Anterior cingulate cortex (tissue), 58 donors: ENCODE measurements around the gene UGT2B15.
"Not testable (repeated sequence)": the region's sequence is repeated elsewhere in the genome, so short reads cannot be mapped to it uniquely, and the experiment has no call there.

Experiments
- DNase-seq, 58 donors: peaks; one replicate each; lab custom pipeline; 2025; lab: John Stamatoyannopoulos, UW

UGT2B15 gene

DNA sequence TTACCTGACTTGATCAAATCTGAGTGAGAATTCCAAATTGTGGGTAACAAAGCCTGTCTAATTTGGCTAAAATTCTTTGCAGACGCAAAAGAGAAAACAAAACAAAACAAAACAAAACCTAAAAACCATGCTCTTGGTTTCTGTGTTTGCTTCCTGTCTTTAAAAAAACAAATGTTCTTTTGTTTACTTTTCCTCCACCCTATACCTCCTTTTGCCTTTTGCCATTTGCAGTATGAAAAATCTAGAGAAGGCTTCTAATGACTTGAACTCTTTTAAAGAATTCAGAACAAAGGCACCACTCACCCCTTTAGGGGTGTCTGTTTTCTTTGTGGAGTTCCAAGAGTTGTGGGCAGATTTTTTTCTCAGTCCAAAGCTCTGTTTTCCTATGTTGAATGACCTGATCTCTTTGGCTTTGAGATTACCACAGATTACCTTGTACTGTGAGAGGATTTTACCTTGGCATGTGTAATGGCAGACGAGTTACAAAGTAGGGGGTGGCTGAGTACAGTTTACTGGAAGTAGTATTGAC is 13.9 kb downstream of the UGT2B15 start:
- DNase-seq, result not testable (repeated sequence)

DNA sequence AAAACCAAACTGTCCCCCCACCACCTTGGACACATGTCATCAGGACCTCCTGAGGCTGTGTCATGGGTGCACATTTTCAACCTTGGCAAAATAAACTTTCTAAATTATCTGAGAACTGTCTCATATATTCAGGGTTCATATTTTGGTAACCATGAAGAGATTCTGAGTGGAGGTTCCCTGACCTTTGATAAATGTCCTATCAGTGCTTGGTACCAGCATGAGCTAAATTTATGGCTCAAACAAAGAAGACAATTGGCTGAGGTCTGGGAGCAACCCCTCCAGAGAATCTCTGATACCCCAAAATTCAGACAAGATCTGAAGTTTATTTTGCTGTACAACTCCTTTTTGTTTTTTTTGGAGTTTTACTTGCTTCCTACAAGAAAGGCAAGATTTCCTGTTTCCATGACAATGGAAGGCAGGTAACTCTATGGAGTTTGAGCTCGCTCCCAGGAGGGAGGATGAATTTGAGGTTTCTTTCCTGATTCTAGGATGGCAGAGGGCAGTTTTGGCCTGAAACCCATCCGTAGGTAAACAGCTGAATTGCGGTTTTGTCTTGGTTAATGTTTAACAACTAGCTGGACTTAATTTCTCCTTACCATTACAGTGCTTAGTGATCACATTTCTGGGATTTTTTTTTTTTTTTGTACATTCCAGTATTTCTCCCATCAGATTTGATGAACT is 14.5 kb downstream of the UGT2B15 start:
- no peak for DNase-seq

DNA sequence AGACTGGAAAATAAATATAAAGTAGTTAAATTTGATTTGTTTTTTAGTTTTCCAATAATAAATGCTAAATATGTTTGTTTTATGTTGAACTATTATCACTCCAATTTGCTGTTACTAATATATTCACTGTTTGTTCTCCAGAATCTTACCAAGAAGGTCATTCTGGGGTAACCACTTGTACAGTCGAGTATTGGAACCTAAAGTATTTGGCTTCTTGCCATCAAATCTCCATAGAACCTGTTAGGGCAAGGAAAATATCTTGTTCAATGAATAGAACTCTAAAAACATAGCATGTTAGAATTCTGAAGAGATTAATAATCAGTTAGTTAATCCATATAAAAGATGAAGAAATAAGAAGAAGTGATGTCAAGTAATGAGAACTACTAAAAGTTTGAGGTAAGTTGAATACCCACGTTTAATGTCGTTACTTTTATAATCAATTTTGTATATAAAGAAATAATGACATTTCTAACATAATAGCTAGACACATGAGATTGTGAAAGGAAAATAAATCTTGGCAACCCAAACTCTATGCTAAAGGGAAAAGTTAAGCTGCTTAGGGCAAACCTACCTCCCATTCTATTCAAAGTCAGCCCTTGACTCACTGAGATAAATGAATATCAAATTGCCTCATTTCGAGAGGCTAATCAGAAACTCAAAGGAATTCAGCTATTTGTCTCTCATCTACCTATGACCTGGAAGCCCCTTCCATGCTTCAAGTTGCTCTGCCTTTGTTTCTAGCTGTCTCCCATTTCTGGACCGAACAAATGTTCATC is 15.3 kb downstream of the UGT2B15 start:
- no peak for DNase-seq

DNA sequence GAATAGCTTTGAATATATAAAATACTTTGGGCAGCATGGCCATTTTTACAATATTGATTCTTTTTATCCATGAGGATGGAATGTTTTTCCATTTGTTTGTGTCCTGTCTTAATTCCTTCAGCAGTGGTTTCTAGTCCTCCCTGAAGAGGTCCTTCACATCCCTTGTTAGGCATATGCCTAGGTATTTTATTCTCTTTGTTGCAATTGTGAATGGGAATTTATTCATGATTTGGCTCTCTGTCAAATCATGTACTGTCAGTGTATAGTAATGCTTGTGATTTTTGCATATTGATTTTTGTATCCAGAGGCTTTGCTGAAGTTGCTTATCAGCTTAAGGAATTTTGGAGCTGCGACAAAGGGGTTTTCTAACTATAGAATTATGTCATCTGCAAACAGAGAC is 18.5 kb downstream of the UGT2B15 start:
- no peak for DNase-seq

DNA sequence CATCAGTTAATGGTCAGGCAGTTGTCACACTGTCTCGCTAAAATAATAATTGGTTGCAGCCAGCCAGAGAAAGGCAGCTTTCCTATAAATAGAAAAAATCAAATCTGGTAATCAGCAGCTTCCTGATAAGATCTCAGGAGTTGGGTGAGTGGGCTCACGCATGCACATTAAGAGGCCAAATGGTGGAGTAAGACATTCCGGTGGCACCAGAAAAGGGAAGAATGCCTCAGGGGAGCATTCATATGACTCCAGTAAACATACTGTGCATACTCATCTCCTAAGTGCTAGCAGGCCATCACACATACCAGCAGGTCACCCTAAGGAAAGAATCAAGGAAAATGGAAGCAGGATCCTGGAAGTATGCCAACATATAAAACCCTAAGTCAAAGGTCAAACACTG is 40.1 kb downstream of the UGT2B15 start:
- no peak for DNase-seq

DNA sequence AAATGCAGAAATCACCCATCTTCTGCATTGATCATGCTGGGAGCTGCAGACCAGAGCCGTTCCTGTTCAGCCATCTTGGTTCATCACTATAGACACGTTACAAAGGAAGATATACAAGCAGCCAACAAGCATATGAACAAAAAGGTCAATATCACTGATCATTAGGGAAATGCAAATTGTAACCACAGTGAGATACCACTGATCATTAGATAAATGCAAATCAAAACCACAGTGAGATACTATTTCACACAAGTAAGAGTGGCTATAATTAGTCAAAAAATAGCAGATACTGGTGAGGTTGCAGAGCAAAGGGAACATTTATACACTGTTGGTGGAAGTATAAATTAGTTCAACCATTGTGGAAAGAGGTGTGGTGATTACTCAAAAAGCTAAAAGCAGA is 47.7 kb downstream of the UGT2B15 start:
- DNase-seq, result not testable (repeated sequence)

DNA sequence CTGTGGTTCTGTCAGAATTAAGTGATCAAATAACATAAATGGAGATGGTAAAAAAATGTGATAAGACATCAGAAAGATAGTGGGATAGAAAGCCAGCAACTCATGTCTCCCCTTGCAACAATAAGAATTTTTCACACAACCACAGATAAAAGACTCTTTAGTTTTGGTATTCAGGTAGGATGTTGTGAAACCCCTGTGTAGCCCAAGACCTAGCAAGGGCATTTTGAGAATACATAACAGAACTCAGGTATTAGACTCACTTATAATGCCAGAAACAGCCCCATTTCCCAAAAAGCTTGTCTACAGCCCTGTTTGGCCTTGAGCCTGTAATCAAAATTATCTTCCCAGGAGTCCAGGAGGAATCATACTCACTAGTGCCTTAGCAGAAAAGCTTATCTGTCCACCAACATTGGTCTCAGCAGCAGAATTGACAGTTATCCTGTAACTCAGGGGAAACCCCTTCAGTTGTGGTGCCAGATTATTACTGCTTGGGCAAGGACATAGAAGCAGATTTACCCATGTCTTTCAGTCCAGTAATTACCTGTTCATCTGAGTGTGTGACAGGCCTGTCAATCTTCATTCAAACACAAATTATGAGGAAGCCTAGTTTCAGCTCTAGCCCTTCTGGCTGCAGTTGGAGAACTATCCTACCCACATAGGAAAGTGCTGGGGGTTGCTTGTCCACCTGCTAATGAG is 53.3 kb downstream of the UGT2B15 start:
- no peak for DNase-seq

DNA sequence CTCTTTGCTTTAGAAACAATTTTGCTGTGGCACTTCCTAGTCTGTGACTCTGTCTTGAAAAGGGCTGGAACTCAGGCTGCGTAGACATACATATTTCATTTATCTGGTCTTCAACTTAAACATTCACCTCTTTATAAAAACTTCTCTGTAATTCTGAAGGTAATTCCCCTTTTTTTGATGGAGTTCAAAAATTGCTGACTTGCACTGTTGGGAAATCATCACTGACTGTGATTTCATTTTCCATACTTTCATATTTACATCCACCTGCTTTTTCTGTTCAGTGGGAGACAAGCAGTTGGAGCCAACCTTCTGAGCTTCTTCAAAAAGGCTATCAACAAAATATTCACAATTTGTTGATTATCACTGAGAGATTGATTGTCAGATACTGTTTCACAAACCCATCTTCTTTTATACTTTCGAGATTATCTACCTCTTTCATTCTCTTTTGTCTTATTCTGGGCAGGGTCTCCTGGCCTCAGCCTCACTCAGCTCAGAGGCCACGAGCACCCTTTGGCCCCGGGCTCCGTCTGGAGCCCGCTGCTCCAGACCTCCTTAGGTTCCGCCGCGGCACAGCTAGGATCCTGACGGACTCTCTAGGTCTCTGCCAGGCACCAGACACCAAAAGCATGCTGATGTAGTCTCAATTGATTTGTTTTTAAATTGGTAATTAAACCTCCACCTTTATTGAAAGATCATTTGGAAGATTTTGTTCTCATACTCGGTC is 54.6 kb downstream of the UGT2B15 start:
- DNase-seq, result no peak

DNA sequence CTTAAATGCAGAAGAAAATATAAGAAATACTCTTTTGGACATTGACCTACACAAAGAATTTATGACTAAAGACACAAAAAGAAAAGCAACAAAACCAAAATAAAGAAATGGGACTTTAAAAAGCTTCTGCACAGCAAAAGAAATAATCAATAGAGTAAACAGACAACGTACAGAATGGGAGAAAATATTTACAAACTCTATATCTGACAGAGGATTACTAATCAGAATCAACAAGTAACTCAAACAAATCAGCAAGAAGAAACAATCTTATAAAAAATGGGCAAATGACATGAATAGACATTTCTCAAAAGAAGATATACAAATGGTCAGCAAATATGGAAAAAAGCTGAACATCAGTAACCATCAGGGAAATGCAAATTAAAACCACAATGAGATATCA is 56.7 kb downstream of the UGT2B15 start:
- no peak for DNase-seq

DNA sequence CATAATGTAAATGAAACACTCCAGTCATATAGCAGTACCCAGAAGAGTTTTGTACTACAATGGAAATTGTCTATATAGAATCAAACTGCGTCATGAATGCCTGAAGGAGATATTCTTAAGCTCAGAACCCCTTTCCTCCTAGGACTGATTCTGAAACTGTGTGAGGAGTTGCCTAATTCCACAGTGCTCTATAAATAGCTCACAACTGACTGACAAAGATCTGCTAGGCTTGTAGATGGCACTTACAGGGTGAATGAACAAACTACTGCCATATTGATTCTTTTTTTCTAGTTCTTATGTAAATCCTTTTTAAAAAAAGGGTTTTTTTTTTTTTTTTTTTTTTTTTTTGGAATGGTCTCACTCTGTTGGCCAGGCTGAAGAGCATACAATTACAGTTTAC is 64.2 kb downstream of the UGT2B15 start:
- DNase-seq, result no peak

DNA sequence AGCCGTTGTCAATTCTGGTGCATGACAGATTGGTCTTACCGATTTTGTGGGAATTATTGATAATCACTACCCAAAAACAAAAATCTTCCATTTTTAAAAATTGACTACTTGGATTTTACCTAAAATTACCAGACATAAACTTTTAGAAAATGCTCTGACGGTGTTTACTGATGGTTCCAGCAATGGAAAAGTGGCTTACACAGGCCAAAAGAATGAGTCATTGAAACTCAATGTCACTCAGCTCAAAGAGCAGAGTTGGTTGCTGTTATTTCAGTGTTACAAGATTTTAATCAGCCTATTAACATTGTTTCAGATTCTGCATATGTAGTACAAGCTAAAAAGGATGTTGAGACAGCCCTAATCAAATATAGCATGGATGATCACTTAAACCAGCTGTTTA is 71.3 kb downstream of the UGT2B15 start:
- DNase-seq, result no peak

DNA sequence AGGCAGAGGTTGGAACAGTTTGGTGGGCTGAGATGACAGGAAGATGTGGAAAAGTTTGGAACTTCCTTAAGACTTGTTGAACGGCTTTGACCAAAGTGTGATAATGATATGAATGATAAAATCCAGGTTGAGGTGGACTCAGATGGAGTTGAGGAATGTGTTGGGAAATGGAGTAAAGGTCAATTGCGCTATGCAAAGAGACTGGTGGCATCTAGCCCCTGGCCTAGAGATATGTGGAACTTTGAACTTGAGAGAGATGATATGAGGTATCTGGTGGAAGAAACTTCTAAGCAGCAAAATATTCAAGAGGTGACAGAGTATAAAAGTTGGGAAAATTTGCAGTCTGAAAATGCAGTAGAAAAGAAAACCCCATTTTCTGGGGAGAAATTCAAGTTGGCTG is 73.0 kb downstream of the UGT2B15 start:
- DNase-seq, result no peak
